ENCODE results near the gene MGRN1.

- TF ChIP-seq EP300 (IDR thresholded peaks at IDR 0.05) (peak in 1 of 4 donors; percentile 20), POLR2A (IDR thresholded peaks at IDR 0.05) (peak in 1 of 4 donors; percentile 15)
These were observed 29.7 kb downstream of the MGRN1 start for GRCh38 chr16:4654011-4654963.

Measured in upper lobe of left lung (tissue), 4 donors.